Panc1 (cell line): ENCODE results near the gene TMEM120B.

Experiments used
- CTCF ChIP-seq: fragments of 450-650 bp; IDR thresholded peaks from 2 replicates; pipeline ENCODE4 v1.5.1; 2017; ENCODE audit warnings: mild to moderate bottlenecking
- REST ChIP-seq, 2 experiments: IDR thresholded peaks; 2 replicates each; pipeline ENCODE4 v1.6.1; 2011 to 2012; ENCODE audit warnings: low read depth in 2 of 2, control low read depth in 1 of 2, low read length in 1 of 2, mild to moderate bottlenecking in 1 of 2, moderate library complexity in 1 of 2; ENCODE audit not compliant: insufficient read depth in 1 of 2

- TF ChIP-seq CTCF (peak; percentile 81), REST (IDR thresholded peaks at IDR 0.05; ENCODE audit: insufficient read depth in 1 of 2, low read depth in 2 of 2, low read length in 1 of 2) (no peak)
These were observed 82.7 kb downstream of the TMEM120B start for GRCh38 chr12:121795034-121795968.
